DOHH2 (cell line): ENCODE data around the gene RBFOX2.

ENCODE experiments used
- H3F3A ChIP-seq: fragments of 200-600 bp; sonication (generic), shearing (Covaris generic); 2 replicates; pipeline ENCODE4 v1.6.0; 2016; ENCODE audit warnings: antibody characterized with exemption, mild to moderate bottlenecking; ENCODE audit not compliant: control insufficient read depth, insufficient read depth
- H3K27ac ChIP-seq: fragments of 200-600 bp; sonication (generic); 2 replicates; pipeline ENCODE4 v1.5.1; 2014; ENCODE audit warnings: low read depth, mild to moderate bottlenecking, low read length, moderate library complexity
- H3K27me3 ChIP-seq: fragments of 200-600 bp; sonication (generic); 2 replicates; pipeline ENCODE4 v1.6.1; 2014; ENCODE audit warnings: mild to moderate bottlenecking, low read length, mixed read lengths; ENCODE audit not compliant: control insufficient read depth
- H3K36me3 ChIP-seq: fragments of 200-600 bp; sonication (generic); 2 replicates; pipeline ENCODE4 v1.6.1; 2014; ENCODE audit warnings: mild to moderate bottlenecking, low read length, moderate library complexity, mixed read lengths; ENCODE audit not compliant: control insufficient read depth
- H3K4me1 ChIP-seq: fragments of 200-600 bp; sonication (generic); 2 replicates; pipeline ENCODE4 v1.6.1; 2014; ENCODE audit warnings: mild to moderate bottlenecking, low read length, mixed read lengths; ENCODE audit not compliant: control insufficient read depth
- H3K4me2 ChIP-seq: fragments of 200-600 bp; sonication (generic); 2 replicates; pipeline ENCODE4 v1.6.0; 2014; ENCODE audit warnings: mild to moderate bottlenecking, low read length, moderate library complexity
- H3K4me3 ChIP-seq: fragments of 200-600 bp; sonication (generic); 2 replicates; pipeline ENCODE4 v1.5.1; 2014; ENCODE audit warnings: mild to moderate bottlenecking, low read length, mixed read lengths
- H3K79me2 ChIP-seq: fragments of 200-600 bp; sonication (generic); 2 replicates; pipeline ENCODE4 v1.6.1; 2014; ENCODE audit warnings: mild to moderate bottlenecking, low read length, mixed read lengths; ENCODE audit not compliant: control insufficient read depth
- H3K9me2 ChIP-seq: fragments of 200-600 bp; sonication (generic); replicated peaks from 2 replicates; pipeline ENCODE4 v1.6.1; 2014; ENCODE audit warnings: mild to moderate bottlenecking, low read length, mixed read lengths; ENCODE audit not compliant: control insufficient read depth
- H3K9me3 ChIP-seq: fragments of 200-600 bp; sonication (generic); 2 replicates; pipeline ENCODE4 v1.6.1; 2014; ENCODE audit warnings: antibody characterized with exemption, low read length, mixed read lengths; ENCODE audit not compliant: control insufficient read depth, insufficient read depth
- H4K20me1 ChIP-seq: fragments of 200-600 bp; sonication (generic); 2 replicates; pipeline ENCODE4 v1.6.0; 2014; ENCODE audit warnings: low read depth, mild to moderate bottlenecking, antibody characterized with exemption, low read length, moderate library complexity; ENCODE audit not compliant: control insufficient read depth, insufficient read depth
- EZH2phosphoT487 ChIP-seq: fragments of 200-600 bp; sonication (generic); IDR thresholded peaks from 2 replicates; pipeline ENCODE4 v1.6.1; 2017; ENCODE audit warnings: borderline replicate concordance, mild to moderate bottlenecking, antibody characterized with exemption, low read length, moderate library complexity, mixed read lengths
- TF ChIP-seq, protein P1 (sequence below): fragments of 200-600 bp; sonication (generic); IDR thresholded peaks from one replicate; pipeline ENCODE4 v1.5.1; 2014; ENCODE audit warnings: antibody characterized with exemption, mild to moderate bottlenecking, low read depth, low read length; ENCODE audit not compliant: poor library complexity, severe bottlenecking

The RBFOX2 gene

DNA sequence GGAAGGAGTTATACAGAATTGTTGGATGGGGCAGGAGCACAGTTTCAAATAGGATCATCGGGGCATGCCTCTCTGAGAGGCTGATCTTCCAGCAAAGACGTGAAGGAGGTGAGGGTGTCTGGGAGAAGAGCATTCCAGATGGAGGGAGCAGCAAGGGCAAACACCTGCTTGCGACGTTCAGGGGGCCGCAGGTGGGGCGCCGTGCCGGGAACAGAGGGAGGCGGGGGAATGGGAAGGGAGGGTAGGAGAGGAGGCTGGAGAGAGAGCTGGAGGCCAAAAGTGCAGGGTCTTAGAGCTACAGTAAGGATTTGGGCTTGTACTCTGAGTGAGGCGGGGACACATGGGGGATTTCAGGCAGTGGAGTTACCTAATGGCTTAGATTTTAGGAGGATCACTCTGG is 297.3 kb downstream of the RBFOX2 start:
- no peaks in the 10 kb centered on the region for H3K9me2 ChIP-seq
- H3K36me3 ChIP-seq, result no peaks in the 10 kb centered on the region
- no peak overlapping the region for H3K4me3 ChIP-seq
- no peak overlapping the region for H3K27ac ChIP-seq
- H3K9me3 ChIP-seq, result no peaks in the 10 kb centered on the region
- H3K79me2 ChIP-seq, result no peaks in the 10 kb centered on the region
- peaks cover 38% of the 10 kb centered on the region for H3K4me1 ChIP-seq
- H4K20me1 ChIP-seq, result no peaks in the 10 kb centered on the region
- 0 out of 2 replicates have a peak, but pooled peaks cover 3% of the 10 kb centered on the region for H3F3A ChIP-seq
- no peak overlapping the region for H3K4me2 ChIP-seq
- H3K27me3 ChIP-seq, result no peaks in the 10 kb centered on the region
- TF ChIP-seq, protein P1, sequence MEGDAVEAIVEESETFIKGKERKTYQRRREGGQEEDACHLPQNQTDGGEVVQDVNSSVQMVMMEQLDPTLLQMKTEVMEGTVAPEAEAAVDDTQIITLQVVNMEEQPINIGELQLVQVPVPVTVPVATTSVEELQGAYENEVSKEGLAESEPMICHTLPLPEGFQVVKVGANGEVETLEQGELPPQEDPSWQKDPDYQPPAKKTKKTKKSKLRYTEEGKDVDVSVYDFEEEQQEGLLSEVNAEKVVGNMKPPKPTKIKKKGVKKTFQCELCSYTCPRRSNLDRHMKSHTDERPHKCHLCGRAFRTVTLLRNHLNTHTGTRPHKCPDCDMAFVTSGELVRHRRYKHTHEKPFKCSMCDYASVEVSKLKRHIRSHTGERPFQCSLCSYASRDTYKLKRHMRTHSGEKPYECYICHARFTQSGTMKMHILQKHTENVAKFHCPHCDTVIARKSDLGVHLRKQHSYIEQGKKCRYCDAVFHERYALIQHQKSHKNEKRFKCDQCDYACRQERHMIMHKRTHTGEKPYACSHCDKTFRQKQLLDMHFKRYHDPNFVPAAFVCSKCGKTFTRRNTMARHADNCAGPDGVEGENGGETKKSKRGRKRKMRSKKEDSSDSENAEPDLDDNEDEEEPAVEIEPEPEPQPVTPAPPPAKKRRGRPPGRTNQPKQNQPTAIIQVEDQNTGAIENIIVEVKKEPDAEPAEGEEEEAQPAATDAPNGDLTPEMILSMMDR, result no peak
- no peak for TF ChIP-seq EZH2phosphoT487

GRCh38 chr22:35729309-35729698 is 299.3 kb downstream of the RBFOX2 start:
- H3K79me2 ChIP-seq, result no peaks in the 10 kb centered on the region
- H3F3A ChIP-seq, result 0 out of 2 replicates have a peak, but pooled peaks cover 3% of the 10 kb centered on the region
- H3K9me2 ChIP-seq, result no peaks in the 10 kb centered on the region
- no peaks in the 10 kb centered on the region for H3K9me3 ChIP-seq
- H3K4me1 ChIP-seq, result peaks cover 39% of the 10 kb centered on the region
- H3K27me3 ChIP-seq, result no peaks in the 10 kb centered on the region
- no peaks in the 10 kb centered on the region for H4K20me1 ChIP-seq
- peak overlapping the region; percentile 50 for H3K27ac ChIP-seq
- TF ChIP-seq, protein P1, result no peak
- no peak for TF ChIP-seq EZH2phosphoT487
- H3K36me3 ChIP-seq, result no peaks in the 10 kb centered on the region
- peak overlapping the region; percentile 55 for H3K4me3 ChIP-seq
- peak overlapping the region; percentile 65 for H3K4me2 ChIP-seq

GRCh38 chr22:35728639-35729308 is 299.9 kb downstream of the RBFOX2 start:
- Histone ChIP-seq H3K4me3 (peak overlapping the region; percentile 55), H3K9me3 (no peaks in the 10 kb centered on the region), H4K20me1 (no peaks in the 10 kb centered on the region), H3K27me3 (no peaks in the 10 kb centered on the region), H3K27ac (peak overlapping the region; percentile 50), H3K79me2 (no peaks in the 10 kb centered on the region), H3F3A (0 out of 2 replicates have a peak, but pooled peaks cover 3% of the 10 kb centered on the region), H3K36me3 (no peaks in the 10 kb centered on the region), H3K9me2 (no peaks in the 10 kb centered on the region), H3K4me1 (peaks cover 39% of the 10 kb centered on the region), H3K4me2 (peak overlapping the region; percentile 65)
- TF ChIP-seq, protein P1, result peak; percentile 16
- TF ChIP-seq EZH2phosphoT487, result no peak
